GM18861 (cell line): ENCODE results near the gene IFNW1.

Source experiments
- ATAC-seq: cut with Tn5 transposase; IDR thresholded peaks from one replicate; pipeline ENCODE4 v1.9.1; 2021; ENCODE audit not compliant: unreplicated experiment

The IFNW1 gene

GRCh38 chr9:21110708-21111576 is 30.7 kb downstream of the IFNW1 start:
- ATAC-seq = peak; percentile 93

- ATAC-seq = no peak
Measured at GRCh38 chr9:21104787-21105186, 36.8 kb downstream of the IFNW1 start.

GRCh38 chr9:21102305-21102704 is 39.3 kb downstream of the IFNW1 start:
- no peak for ATAC-seq

- no peak for ATAC-seq
Measured at GRCh38 chr9:21097817-21098216, 43.8 kb downstream of the IFNW1 start.

- ATAC-seq = no peak
Measured at GRCh38 chr9:21096901-21097255, 44.8 kb downstream of the IFNW1 start.

GRCh38 chr9:21096172-21096900 is 45.3 kb downstream of the IFNW1 start:
- peak; percentile 70 for ATAC-seq

- no peak for ATAC-seq
Measured at GRCh38 chr9:21095561-21095960, 46.1 kb downstream of the IFNW1 start.
